IMR-90 (cell line): Measurements from ENCODE around the gene SESN1. TPM values are rescaled to one million over a fixed set of nuclear protein-coding genes. Genes with fewer than 3 reads are reported as not detected.

Source experiments
- ATAC-seq: fragments of 200-7000 bp; cut with Tn5 transposase; 2 replicates; pipeline ENCODE4 v1.9.1; 2020; ENCODE audit warnings: low read depth, mild to moderate bottlenecking, moderate library complexity
- BruUV-seq: library from RNA; stranded (reverse); fragments of 400-500 nt; replicated peaks from 2 replicates; lab custom pipeline; 2021; lab: Mats Ljungman, UMichigan
- CTCF ChIA-PET: fragments of 300-600 bp; formaldehyde crosslinking; extraction: SDS; loops from one replicate; lab custom pipeline; 2021; ENCODE audit warnings: antibody characterized with exemption; lab: Yijun Ruan, JAX
- POLR2A ChIA-PET: fragments of 300-600 bp; sonication (Branson Sonifier 250); formaldehyde crosslinking; loops from one replicate; lab custom pipeline; 2022; ENCODE audit warnings: antibody characterized with exemption; ENCODE audit not compliant: unreplicated experiment; lab: Charles Lee
- DNase-seq: peaks from one replicate; pipeline ENCODE4 v3.0.0; 2013
- H2AFZ ChIP-seq: replicated peaks from 2 replicates; pipeline ENCODE3; 2013; ENCODE audit warnings: low read length, mild to moderate bottlenecking; ENCODE audit not compliant: poor library complexity
- H2AK5ac ChIP-seq: 2 replicates; pipeline ENCODE4 v1.6.1; 2013; ENCODE audit warnings: low read depth, low read length, inconsistent platforms
- H2AK9ac ChIP-seq: replicated peaks from 2 replicates; pipeline ENCODE3; 2013; ENCODE audit warnings: mild to moderate bottlenecking, low read depth, low read length, moderate library complexity; ENCODE audit not compliant: poor library complexity
- H2BK120ac ChIP-seq: 2 replicates; pipeline ENCODE4 v1.6.1; 2013; ENCODE audit warnings: low read depth, low read length, inconsistent platforms
- H2BK15ac ChIP-seq: 3 replicates; pipeline ENCODE4 v1.6.1; 2013; ENCODE audit warnings: low read depth, low read length, inconsistent platforms
- H2BK20ac ChIP-seq: 2 replicates; pipeline ENCODE4 v1.6.1; 2013; ENCODE audit warnings: low read depth, mild to moderate bottlenecking, inconsistent platforms, low read length, moderate library complexity
- H2BK5ac ChIP-seq: 2 replicates; pipeline ENCODE4 v1.6.1; 2013; ENCODE audit warnings: mild to moderate bottlenecking, low read depth, low read length, inconsistent platforms; ENCODE audit not compliant: poor library complexity, severe bottlenecking
- H3K14ac ChIP-seq: replicated peaks from 2 replicates; pipeline ENCODE4 v1.6.1; 2013; ENCODE audit warnings: low read depth, low read length, inconsistent platforms
- H3K18ac ChIP-seq: 2 replicates; pipeline ENCODE4 v1.6.1; 2013; ENCODE audit warnings: low read depth, low read length, control low read depth
- H3K23ac ChIP-seq: 2 replicates; pipeline ENCODE4 v1.6.1; 2013; ENCODE audit warnings: low read depth, low read length, inconsistent platforms
- H3K27ac ChIP-seq: 2 replicates; pipeline ENCODE4 v1.5.1; 2013; ENCODE audit warnings: mild to moderate bottlenecking, control low read depth, low read length; ENCODE audit not compliant: insufficient read depth
- H3K27me3 ChIP-seq: 2 replicates; pipeline ENCODE4 v1.6.1; 2013; ENCODE audit warnings: low read length; ENCODE audit not compliant: control insufficient read depth, insufficient read depth
- H3K36me3 ChIP-seq: 2 replicates; pipeline ENCODE4 v1.6.1; 2013; ENCODE audit warnings: low read length, mixed read lengths; ENCODE audit not compliant: control insufficient read depth, insufficient read depth
- H3K4ac ChIP-seq: 2 replicates; pipeline ENCODE4 v1.6.1; 2013; ENCODE audit warnings: low read depth, low read length, inconsistent platforms
- H3K4me1 ChIP-seq: 2 replicates; pipeline ENCODE4 v1.6.1; 2013; ENCODE audit warnings: low read length, mixed read lengths; ENCODE audit not compliant: control insufficient read depth, insufficient read depth
- H3K4me2 ChIP-seq: 2 replicates; pipeline ENCODE4 v1.6.1; 2013; ENCODE audit warnings: low read depth, mild to moderate bottlenecking, control low read depth, low read length, moderate library complexity
- H3K4me3 ChIP-seq: 2 replicates; pipeline ENCODE4 v1.5.1; 2013; ENCODE audit warnings: low read depth, mild to moderate bottlenecking, control low read depth, low read length, moderate library complexity; ENCODE audit not compliant: insufficient read depth
- H3K56ac ChIP-seq: 2 replicates; pipeline ENCODE4 v1.6.1; 2013; ENCODE audit warnings: low read length, inconsistent platforms; ENCODE audit not compliant: insufficient read depth; ENCODE audit errors: extremely low read depth
- H3K79me1 ChIP-seq, 2 experiments: 2 replicates each; pipeline ENCODE4 v1.6.1; 2013; ENCODE audit warnings: low read length in 2 of 2, inconsistent platforms in 1 of 2, low read depth in 1 of 2
- H3K9ac ChIP-seq: 2 replicates; pipeline ENCODE4 v1.6.1; 2013; ENCODE audit warnings: low read depth, low read length, control low read depth
- H3K9me1 ChIP-seq: 2 replicates; pipeline ENCODE4 v1.6.1; 2013; ENCODE audit warnings: low read length, inconsistent platforms; ENCODE audit not compliant: insufficient read depth
- H3K9me3 ChIP-seq: 2 replicates; pipeline ENCODE4 v1.6.1; 2013; ENCODE audit warnings: low read length; ENCODE audit not compliant: control insufficient read depth, insufficient read depth
- H4K20me1 ChIP-seq: 2 replicates; pipeline ENCODE4 v1.6.1; 2013; ENCODE audit warnings: low read length, inconsistent platforms; ENCODE audit not compliant: insufficient read depth
- H4K5ac ChIP-seq: 2 replicates; pipeline ENCODE4 v1.6.1; 2013; ENCODE audit warnings: mild to moderate bottlenecking, low read depth, low read length, control low read depth
- H4K8ac ChIP-seq, 2 experiments: 2 replicates each; pipeline ENCODE4 v1.6.1; 2013; ENCODE audit warnings: low read depth in 2 of 2, low read length in 2 of 2, control low read depth in 1 of 2, inconsistent platforms in 1 of 2
- H4K91ac ChIP-seq: 2 replicates; pipeline ENCODE4 v1.6.1; 2013; ENCODE audit warnings: low read depth, low read length, inconsistent platforms; ENCODE audit not compliant: insufficient read depth
- BHLHE40 ChIP-seq: fragments of 150-350 bp; IDR thresholded peaks from 2 replicates; pipeline ENCODE4 v1.6.1; 2016; ENCODE audit warnings: mild to moderate bottlenecking, low read depth, low read length
- CHD1 ChIP-seq: IDR thresholded peaks from 2 replicates; pipeline ENCODE4 v1.6.1; 2012; ENCODE audit warnings: low read depth, low read length, improper control_type of control experiment
- CTCF ChIP-seq: conservative IDR thresholded peaks from 2 replicates; pipeline ENCODE4 v1.5.1; 2012; ENCODE audit warnings: mild to moderate bottlenecking, low read depth, low read length, improper control_type of control experiment
- FOS ChIP-seq: fragments of 150-350 bp; IDR thresholded peaks from 2 replicates; pipeline ENCODE4 v1.6.1; 2016; ENCODE audit warnings: low read depth, low read length
- MAFK ChIP-seq: IDR thresholded peaks from 2 replicates; pipeline ENCODE4 v1.6.1; 2012; ENCODE audit warnings: low read depth, low read length, improper control_type of control experiment
- MAZ ChIP-seq: IDR thresholded peaks from 2 replicates; pipeline ENCODE4 v1.6.1; 2012; ENCODE audit warnings: low read depth, mild to moderate bottlenecking, low read length, improper control_type of control experiment, moderate library complexity, borderline replicate concordance
- MXI1 ChIP-seq: IDR thresholded peaks from 2 replicates; pipeline ENCODE4 v1.6.1; 2012; ENCODE audit warnings: low read depth, mild to moderate bottlenecking, low read length, moderate library complexity, borderline replicate concordance
- NFE2L2 ChIP-seq: fragments of 150-350 bp; IDR thresholded peaks from 2 replicates; pipeline ENCODE4 v1.6.1; 2016; ENCODE audit warnings: low read depth, mild to moderate bottlenecking, low read length
- POLR2A ChIP-seq: IDR thresholded peaks from 2 replicates; pipeline ENCODE4 v1.6.1; 2012; ENCODE audit warnings: mild to moderate bottlenecking, low read depth, low read length
- RAD21 ChIP-seq: IDR thresholded peaks from 2 replicates; pipeline ENCODE4 v1.6.1; 2012; ENCODE audit warnings: low read length, improper control_type of control experiment
- RCOR1 ChIP-seq: IDR thresholded peaks from 2 replicates; pipeline ENCODE4 v1.6.1; 2012; ENCODE audit warnings: mild to moderate bottlenecking, low read length, improper control_type of control experiment; ENCODE audit not compliant: insufficient replicate concordance
- RFX5 ChIP-seq: IDR thresholded peaks from 2 replicates; pipeline ENCODE4 v1.8.0; 2012; ENCODE audit warnings: low read depth, mild to moderate bottlenecking, low read length, moderate library complexity
- SMC3 ChIP-seq: fragments of 150-350 bp; IDR thresholded peaks from 2 replicates; pipeline ENCODE4 v1.6.1; 2016; ENCODE audit warnings: low read depth, mild to moderate bottlenecking, antibody characterized with exemption, low read length, moderate library complexity
- WGBS, 2 experiments: methylation state at CpG; one replicate each; pipeline versions ENCODE4 v1.1.5 to v1.1.7; 2013; ENCODE audit warnings: missing lambda C conversion rate in 2 of 2; ENCODE audit not compliant: insufficient read length in 1 of 2; ENCODE audit errors: extremely low coverage in 2 of 2; 5-methylcytosine and 5-hydroxymethylcytosine counted together
- dilution Hi-C: fragments of 300-500 bp; cut with HindIII; formaldehyde crosslinking; loops from one replicate; pipeline ENCODE4 v1.14.3; 2018; ENCODE audit warnings: low sequenced_read_pairs; ENCODE audit not compliant: unreplicated experiment
- in situ Hi-C: fragments of 300-500 bp; cut with MboI; formaldehyde crosslinking; loops from 3 replicates; pipeline ENCODE4 v1.14.3; 2019; ENCODE audit warnings: low sequenced_read_pairs, inconsistent platforms, mixed read lengths
- intact Hi-C: fragments of 100-400 bp; cut with micrococcal nuclease; formaldehyde crosslinking; loops from 2 replicates; pipeline ENCODE4 v1.10.0; 2022
- polyA plus RNA-seq, 3 experiments: library from polyadenylated mRNA; depleted of rRNA; stranded (reverse); fragments of >200 nt; gene quantifications; 2 replicates each; pipeline ENCODE4 v1.2.3, GENCODE V29; 2012; ENCODE audit warnings: low replicate concordance in 1 of 3
- total RNA-seq: library from RNA; depleted of rRNA; stranded (reverse); fragments of >200 nt; gene quantifications from 2 replicates; pipeline ENCODE4 v1.2.3, GENCODE V29; 2012
- TF ChIP-seq, protein P1 (sequence below): fragments of 150-350 bp; IDR thresholded peaks from 2 replicates; pipeline ENCODE4 v1.6.1; 2017; ENCODE audit warnings: mild to moderate bottlenecking, antibody characterized with exemption, low read length, low read depth

SESN1 gene
- total and polyA plus RNA-seq, 2 of the 4 experiments (the other 2 are of a cell fraction) = 9.7 to 16.7 TPM

DNA sequence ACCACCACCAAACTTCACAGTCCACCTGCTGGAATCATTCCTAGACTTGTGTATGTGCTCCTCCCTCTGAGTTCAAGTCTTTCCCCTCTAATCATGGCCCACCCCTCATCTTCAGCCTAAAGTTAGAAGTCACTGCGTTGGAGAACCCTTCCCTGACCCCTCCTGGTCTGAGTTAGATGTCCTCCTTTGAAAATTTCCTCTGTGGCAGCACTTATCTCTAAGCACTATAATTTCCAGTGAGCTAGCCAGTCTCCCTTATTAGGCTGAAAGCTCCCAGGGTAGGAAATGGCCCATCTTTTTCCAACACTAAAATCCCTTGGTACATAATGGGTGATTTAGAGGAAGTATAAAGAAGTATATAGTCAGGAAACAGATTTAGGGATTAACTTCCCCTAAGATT lies 63.2 kb downstream of the SESN1 start:
- Histone ChIP-seq H4K91ac (no peak overlapping the region), H4K20me1 (no peaks in the 10 kb centered on the region), H3K9me3 (no peaks in the 10 kb centered on the region), H2BK120ac (no peak overlapping the region), H3K9ac (no peak overlapping the region), H3K79me1 (no peaks in the 10 kb centered on the region; a peak in 1 of 4 replicates), H4K8ac (no peak overlapping the region), H3K23ac (no peak overlapping the region), H3K18ac (no peak overlapping the region), H2BK15ac (no peak overlapping the region), H3K9me1 (no peaks in the 10 kb centered on the region; the same call in 1 of the 2 replicates), H2BK5ac (no peak overlapping the region), H3K56ac (no peak overlapping the region), H3K4me2 (no peak overlapping the region), H3K4ac (no peak overlapping the region), H3K14ac (no peak overlapping the region), H4K5ac (no peak overlapping the region), H3K27me3 (no peaks in the 10 kb centered on the region), H3K4me1 (no peaks in the 10 kb centered on the region), H3K36me3 (no peaks in the 10 kb centered on the region), H2AFZ (no peak overlapping the region), H2BK20ac (no peak overlapping the region), H3K27ac (no peak overlapping the region), H2AK9ac (no peak overlapping the region), H3K4me3 (no peak overlapping the region), H2AK5ac (no peak overlapping the region)
- in situ Hi-C loops (no loop called here), intact Hi-C loops (no loop called here), dilution Hi-C loops (no loop called here)
- no peak for ATAC-seq
- no peak for TF ChIP-seq RFX5
- no peak for TF ChIP-seq RAD21
- no peak for TF ChIP-seq BHLHE40
- TF ChIP-seq FOS = no peak
- TF ChIP-seq RCOR1 = no peak
- TF ChIP-seq NFE2L2 = no peak
- TF ChIP-seq, protein P1, sequence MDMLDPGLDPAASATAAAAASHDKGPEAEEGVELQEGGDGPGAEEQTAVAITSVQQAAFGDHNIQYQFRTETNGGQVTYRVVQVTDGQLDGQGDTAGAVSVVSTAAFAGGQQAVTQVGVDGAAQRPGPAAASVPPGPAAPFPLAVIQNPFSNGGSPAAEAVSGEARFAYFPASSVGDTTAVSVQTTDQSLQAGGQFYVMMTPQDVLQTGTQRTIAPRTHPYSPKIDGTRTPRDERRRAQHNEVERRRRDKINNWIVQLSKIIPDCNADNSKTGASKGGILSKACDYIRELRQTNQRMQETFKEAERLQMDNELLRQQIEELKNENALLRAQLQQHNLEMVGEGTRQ = no peak
- no peak for TF ChIP-seq MXI1
- no peak for TF ChIP-seq SMC3
- no peak for TF ChIP-seq CHD1
- TF ChIP-seq MAFK = no peak
- no peak for TF ChIP-seq CTCF
- TF ChIP-seq MAZ = no peak
- no peak for TF ChIP-seq POLR2A
- DNase-seq = no peak
- no TSS peak for BruUV-seq
- CTCF ChIA-PET = interaction anchor here (0.9 kb wide), 1 partner anchor 9 kb away, joined by 3 read pairs; no protein-coding TSS in a partner anchor
- WGBS, 2 experiments = no CpG with 5 or more reads among the region's 1 CpG
- POLR2A ChIA-PET = no interaction called here
